ACHN (cell line): ENCODE measurements around the gene SLC22A2.
"Not testable (repeated sequence)": the region's sequence is repeated elsewhere in the genome, so short reads cannot be mapped to it uniquely, and the experiment has no call there.

Experiments
- DNase-seq: peaks from one replicate; pipeline ENCODE4 v3.0.0-alpha.2; 2015
- in situ Hi-C: cut with HindIII; loops from 2 replicates; pipeline ENCODE4 v1.10.0; 2017; ENCODE audit warnings: low sequenced_read_pairs, low pct_ligation_motif_present, low pct_unique_long_range_greater_than_20kb

The SLC22A2 gene

GRCh38 chr6:160256445-160256844 lies 2.2 kb downstream of the SLC22A2 start:
- DNase-seq: no peak
- in situ Hi-C loops: no loop called here

DNA sequence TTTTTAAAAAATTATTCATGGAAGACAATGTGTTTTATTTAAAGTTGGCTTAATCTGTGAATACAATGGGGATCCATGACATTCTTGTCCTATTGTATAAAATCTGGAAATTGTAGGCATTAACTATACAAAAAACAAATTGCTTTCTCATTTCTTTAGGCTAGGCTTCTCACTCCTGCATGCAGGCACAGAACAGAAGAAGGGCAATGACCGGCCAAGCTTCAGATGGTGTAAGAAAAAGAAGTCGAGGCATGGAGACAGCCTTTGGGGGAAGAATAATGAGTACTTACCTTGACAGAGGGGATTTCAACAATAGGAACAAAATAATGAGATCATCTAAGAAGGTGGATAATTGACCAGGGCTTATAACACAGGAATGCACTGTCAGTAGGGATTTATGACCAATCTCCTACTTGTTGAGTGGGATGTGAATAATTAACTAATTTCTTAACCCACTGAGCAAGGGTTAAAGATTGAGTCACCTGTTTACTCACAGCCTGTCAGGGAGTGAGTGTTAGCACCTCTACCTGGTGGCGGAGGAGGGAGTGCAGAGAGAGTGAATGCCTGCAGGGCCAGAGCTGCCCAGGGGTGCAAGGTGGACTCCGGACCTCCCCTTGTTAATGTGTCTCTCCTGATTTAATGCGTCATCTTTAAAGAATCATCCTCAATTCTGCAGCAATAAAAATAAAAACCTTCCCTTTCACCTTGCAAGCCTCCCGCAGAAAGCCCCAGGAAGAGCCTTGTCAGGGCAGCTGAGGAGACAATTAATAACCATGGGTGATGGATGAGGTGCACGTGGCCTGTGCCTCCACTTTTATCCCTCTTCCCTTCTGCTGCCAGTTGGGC lies 3.9 kb downstream of the SLC22A2 start:
- in situ Hi-C loops: no loop called here
- peak; percentile 83 for DNase-seq

- in situ Hi-C loops: no loop called here
- DNase-seq: no peak
Measured at GRCh38 chr6:160253714-160254113, 4.9 kb downstream of the SLC22A2 start.

GRCh38 chr6:160253292-160253691 lies 5.3 kb downstream of the SLC22A2 start:
- no peak for DNase-seq
- in situ Hi-C loops: no loop called here

GRCh38 chr6:160252073-160252813 lies 6.4 kb downstream of the SLC22A2 start:
- in situ Hi-C loops: no loop called here
- DNase-seq: no peak

DNA sequence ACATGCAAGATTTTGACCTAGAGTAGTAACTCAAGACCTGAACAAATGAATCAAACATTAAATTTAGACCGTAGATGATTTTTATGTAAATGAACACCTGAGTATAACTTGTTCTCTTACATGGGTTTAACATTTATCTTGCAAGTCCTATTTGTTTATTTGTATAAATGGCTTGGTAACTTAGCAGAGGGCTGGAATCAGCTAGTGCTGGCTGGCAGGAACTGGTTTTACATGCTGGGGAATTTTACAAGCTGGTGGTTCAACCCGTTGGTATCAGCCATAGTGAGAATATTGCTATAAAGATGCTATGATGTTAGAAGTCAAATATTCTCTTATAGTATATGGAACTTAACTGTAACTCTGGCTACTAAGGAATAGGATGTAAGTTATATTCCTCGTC lies 8.9 kb downstream of the SLC22A2 start:
- in situ Hi-C loops: no loop called here
- no peak for DNase-seq

DNA sequence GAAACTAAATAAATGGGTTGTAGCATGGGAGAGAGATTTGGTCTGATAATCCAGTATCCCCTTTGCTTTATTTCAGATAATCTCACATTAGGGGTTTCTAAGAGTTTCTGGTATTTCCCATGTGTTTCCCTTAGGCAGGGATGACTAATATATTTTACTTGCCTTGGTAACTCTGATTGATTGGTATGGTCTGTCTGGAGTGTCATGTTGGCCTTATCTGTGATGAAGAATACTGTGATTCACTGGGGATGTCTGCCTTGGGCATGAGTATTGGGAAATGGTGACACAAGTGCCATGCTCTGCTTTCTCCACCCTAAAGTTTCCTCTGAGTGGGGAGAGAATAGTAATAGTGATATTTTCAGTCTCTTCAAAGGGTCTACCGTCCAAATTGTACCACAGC lies 10.1 kb downstream of the SLC22A2 start:
- DNase-seq: no peak
- in situ Hi-C loops: no loop called here

- peak; percentile 23 for DNase-seq
- in situ Hi-C loops: no loop called here
Measured at GRCh38 chr6:160247457-160247883, 11.2 kb downstream of the SLC22A2 start.

DNA sequence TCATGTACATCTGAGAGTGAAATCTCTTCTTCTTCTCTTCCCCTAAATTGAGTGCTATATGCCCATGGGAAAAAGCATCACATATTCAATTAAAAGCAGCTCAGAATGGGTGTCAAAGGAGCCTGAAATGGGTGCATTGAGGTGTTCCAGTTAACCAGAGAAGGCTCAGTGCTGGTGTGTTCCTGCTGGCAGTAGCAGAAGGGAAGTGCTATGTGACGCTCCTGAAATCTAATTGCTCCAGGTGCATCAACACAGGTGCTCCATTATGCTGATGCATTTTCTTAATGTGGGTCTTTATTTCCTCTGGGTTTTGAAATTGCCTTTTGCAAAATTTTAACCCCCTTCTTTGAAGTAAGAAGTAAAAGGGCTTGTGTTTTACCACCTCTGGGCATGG lies 17.9 kb downstream of the SLC22A2 start:
- DNase-seq: no peak
- in situ Hi-C loops: no loop called here

DNA sequence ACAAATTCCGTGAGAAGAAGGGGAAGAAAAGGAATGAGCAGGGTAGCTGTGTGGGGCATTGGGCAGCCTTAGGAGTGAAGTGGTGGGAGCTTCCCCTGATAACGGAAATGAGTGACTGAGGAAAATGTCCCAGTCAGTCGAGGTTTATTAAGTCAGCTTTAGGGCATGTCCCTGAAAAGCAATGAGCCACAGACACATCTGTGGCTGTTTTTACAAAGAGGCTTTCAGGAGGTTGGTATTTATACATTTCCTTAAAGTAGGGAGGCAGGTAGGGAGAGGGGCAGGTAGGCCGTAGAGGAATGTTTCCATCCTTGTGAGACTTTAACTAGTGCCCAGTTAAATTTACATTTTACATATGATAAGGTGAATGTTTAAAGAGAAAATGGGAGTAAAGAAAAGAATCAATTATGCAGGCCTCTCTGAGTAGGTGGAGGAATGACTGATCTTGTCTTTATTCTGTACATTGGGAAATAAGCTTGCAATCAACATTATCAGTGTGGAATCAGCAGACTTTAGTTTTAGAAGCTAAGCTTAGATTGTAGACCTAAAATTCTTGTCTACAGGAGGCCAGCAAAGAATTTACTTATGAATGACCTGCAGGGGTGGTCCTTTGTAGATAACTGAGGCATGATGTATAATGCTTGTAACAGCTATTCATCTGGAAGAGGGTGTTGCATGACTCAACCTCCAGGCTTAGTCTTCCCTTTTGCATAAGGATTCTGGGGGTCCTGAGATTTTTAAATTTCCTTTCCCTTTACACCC lies 18.5 kb downstream of the SLC22A2 start:
- in situ Hi-C loops: no loop called here
- no peak for DNase-seq

DNA sequence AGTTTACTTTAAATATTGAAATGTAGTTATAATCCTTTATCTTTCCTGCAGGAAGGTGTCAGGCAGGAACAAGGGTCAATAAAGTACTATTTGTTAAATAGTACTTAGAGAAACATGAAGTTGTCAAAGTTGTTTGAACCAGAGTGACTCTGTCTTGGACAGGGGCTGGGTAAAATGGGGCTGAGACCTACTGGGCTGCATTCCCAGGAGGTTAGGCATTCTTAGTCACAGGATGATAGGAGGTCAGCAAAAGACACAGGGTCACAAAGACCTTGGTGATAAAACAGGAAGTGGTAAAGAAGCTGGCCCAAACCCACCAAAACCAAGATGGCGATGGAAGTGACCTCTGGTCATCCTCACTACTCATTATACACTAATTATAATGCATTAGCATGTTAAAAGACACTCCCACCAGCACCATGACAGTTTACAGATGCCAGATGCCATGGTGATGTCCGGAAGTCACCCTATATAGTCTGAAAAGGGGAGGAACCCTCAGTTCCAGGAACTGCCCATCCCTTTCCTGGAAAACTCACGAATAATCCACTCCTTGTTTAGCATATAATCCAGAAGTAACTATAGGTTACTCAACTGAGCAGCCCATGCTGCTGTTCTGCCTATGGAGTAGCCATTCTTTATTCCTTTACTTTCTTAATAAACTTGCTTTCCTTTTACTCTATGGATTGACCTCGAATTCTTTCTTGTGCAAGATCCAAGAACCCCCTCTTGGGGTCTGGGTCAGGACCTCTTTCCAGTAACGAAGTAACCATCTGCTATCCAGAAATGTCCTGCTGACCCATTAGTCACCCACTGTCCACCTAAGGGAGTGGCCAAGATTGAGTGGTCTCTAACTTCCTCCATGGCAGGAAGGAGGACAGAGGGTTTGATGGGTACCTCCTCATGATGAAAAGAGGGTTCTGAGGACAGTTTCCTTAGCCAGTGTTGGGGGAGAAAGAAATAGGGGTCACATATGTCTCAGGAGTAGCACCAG lies 19.6 kb downstream of the SLC22A2 start:
- in situ Hi-C loops: no loop called here

DNA sequence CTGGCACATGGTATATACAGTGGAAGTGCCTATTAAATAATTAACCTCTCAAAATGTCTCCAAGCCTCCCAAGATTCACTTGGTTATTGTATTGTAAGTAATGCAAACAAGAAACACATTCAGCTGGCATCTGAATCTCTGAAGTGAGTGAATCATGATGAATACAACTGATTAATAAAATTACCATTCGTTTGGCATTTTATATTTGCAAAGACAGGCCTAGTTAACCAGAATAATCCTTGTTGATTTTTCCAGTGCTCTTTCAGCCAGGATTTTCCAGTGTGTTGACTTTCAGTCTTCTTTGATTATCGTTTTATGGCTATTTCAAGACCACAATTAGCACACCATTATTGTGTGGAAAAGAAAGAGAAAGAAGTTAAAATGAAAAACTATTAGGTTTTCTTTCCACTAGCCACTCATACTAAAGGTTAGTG lies 20.3 kb downstream of the SLC22A2 start:
- DNase-seq: no peak
- in situ Hi-C loops: no loop called here

More for the DNA sequence above, 19.6 kb downstream of the SLC22A2 start:
- peak; percentile 12 for DNase-seq

- DNase-seq, in situ Hi-C loops: not testable (repeated sequence)
Measured at GRCh38 chr6:160237597-160238275, 20.9 kb downstream of the SLC22A2 start.

DNA sequence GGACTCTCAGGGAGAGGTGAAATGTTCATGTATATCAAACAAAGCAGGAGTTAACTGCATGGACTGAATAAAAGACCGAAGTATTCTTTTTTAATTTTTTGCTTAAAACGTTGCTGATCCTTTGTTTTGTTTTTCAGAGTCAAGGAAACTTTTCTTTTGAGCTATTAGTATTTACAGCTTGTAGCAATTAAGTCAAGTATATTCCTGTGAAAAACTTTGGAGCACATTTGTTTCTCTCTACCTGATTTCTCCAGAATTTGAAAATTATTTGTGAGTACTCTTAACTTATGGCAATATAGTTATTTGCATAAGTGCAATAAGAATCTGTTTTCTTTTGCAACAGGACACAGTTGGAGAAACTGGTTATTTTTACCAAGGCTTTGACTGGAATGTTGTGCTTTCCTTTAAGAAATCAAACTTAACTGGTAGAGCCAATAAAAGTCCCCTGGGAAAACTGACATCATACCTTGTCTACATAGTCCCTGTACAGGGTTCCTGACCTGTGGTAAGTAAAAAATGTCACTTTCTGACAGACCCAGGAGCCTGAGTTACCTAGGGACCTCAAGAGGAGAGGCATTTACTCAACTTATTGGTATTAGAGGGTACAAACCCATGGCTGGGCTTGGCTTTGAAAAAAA lies 22.3 kb downstream of the SLC22A2 start:
- in situ Hi-C loops, DNase-seq: not testable (repeated sequence)

- in situ Hi-C loops, DNase-seq: not testable (repeated sequence)
Measured at GRCh38 chr6:160233950-160234640, 24.5 kb downstream of the SLC22A2 start.

- in situ Hi-C loops: no loop called here
- DNase-seq: no peak
Measured at GRCh38 chr6:160227769-160228161, 30.9 kb downstream of the SLC22A2 start.
